ENCODE data around the gene ODC1.

DNA sequence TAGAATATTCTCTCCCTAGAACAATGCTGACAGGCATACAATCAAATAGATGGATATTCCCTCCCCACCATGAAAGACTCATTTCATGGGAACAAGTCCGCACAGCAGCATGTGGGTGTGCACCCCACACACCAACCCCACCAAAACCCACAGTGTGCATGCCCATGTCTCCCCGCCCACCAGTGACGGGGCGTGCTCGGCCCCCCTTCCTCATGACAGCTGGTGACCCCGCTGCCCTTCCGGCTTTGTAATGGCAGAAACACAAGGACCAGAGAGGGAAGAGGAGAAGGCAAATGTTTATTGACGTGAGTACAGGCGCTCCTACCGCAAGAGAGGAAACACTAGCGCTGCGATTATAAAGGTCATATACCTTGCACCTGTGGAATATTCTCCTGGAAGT lies 30.8 kb upstream of the ODC1 start:
- TF ChIP-seq, protein P1, sequence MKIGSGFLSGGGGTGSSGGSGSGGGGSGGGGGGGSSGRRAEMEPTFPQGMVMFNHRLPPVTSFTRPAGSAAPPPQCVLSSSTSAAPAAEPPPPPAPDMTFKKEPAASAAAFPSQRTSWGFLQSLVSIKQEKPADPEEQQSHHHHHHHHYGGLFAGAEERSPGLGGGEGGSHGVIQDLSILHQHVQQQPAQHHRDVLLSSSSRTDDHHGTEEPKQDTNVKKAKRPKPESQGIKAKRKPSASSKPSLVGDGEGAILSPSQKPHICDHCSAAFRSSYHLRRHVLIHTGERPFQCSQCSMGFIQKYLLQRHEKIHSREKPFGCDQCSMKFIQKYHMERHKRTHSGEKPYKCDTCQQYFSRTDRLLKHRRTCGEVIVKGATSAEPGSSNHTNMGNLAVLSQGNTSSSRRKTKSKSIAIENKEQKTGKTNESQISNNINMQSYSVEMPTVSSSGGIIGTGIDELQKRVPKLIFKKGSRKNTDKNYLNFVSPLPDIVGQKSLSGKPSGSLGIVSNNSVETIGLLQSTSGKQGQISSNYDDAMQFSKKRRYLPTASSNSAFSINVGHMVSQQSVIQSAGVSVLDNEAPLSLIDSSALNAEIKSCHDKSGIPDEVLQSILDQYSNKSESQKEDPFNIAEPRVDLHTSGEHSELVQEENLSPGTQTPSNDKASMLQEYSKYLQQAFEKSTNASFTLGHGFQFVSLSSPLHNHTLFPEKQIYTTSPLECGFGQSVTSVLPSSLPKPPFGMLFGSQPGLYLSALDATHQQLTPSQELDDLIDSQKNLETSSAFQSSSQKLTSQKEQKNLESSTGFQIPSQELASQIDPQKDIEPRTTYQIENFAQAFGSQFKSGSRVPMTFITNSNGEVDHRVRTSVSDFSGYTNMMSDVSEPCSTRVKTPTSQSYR (CRISPR knock-in tag; IDR thresholded peaks at IDR 0.05), result no peak
- no peak for TF ChIP-seq ZNF121 (CRISPR knock-in tag; IDR thresholded peaks at IDR 0.05)
- TF ChIP-seq TEAD4 (CRISPR knock-in tag; IDR thresholded peaks at IDR 0.05), result no peak
- no peak for TF ChIP-seq FOXJ3 (CRISPR knock-in tag; IDR thresholded peaks at IDR 0.05; ENCODE audit: borderline replicate concordance)
- TF ChIP-seq CREM (CRISPR knock-in tag; IDR thresholded peaks at IDR 0.05), result no peak
- TF ChIP-seq JAZF1 (CRISPR knock-in tag; IDR thresholded peaks at IDR 0.05), result no peak
- TF ChIP-seq CREB1 (CRISPR knock-in tag; IDR thresholded peaks at IDR 0.05), result no peak
- TF ChIP-seq MXD4 (CRISPR knock-in tag; IDR thresholded peaks at IDR 0.05; ENCODE audit: borderline replicate concordance), result no peak
- TF ChIP-seq KAT7 (CRISPR knock-in tag; IDR thresholded peaks at IDR 0.05; ENCODE audit: borderline replicate concordance), result no peak
